ENCODE measurements around the gene SOX4. TPM values are rescaled to one million over a fixed set of nuclear protein-coding genes. Genes with fewer than 3 reads are reported as not detected.

The SOX4 gene
- total and polyA plus RNA-seq, 2 donors from 2014 or later: 5.5 to 36.5 TPM

DNA sequence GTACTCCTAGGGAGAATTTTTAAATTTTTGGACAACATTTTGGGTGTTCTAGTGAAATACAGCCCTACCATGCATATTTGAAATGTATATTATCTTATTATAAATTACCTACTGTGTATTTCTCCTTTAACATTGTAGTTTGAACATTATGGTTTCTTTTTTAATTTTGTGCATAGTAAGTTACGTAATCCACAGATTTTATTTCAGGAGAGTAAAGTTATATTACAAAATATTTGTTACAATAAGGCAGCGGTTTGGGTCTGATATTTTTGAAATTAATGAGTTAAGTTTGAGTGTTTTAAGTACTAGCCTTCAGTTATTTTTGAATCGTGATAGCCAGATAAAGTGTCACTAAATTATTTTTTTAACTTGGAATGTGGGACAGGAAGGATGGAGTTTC lies 7.3 kb upstream of the SOX4 start:
- no peak overlapping the region for H3K4me3 ChIP-seq (ENCODE audit: low read length in 3 of 3)
- FAIRE-seq (no peak), DNase-seq (no peak)
- TF ChIP-seq, protein P1, sequence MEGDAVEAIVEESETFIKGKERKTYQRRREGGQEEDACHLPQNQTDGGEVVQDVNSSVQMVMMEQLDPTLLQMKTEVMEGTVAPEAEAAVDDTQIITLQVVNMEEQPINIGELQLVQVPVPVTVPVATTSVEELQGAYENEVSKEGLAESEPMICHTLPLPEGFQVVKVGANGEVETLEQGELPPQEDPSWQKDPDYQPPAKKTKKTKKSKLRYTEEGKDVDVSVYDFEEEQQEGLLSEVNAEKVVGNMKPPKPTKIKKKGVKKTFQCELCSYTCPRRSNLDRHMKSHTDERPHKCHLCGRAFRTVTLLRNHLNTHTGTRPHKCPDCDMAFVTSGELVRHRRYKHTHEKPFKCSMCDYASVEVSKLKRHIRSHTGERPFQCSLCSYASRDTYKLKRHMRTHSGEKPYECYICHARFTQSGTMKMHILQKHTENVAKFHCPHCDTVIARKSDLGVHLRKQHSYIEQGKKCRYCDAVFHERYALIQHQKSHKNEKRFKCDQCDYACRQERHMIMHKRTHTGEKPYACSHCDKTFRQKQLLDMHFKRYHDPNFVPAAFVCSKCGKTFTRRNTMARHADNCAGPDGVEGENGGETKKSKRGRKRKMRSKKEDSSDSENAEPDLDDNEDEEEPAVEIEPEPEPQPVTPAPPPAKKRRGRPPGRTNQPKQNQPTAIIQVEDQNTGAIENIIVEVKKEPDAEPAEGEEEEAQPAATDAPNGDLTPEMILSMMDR (IDR thresholded peaks at IDR 0.05; ENCODE audit: borderline replicate concordance, extremely low read depth, insufficient read depth): no peak
- peaks cover 0 to 10% (median 0%) of the 10 kb centered on the region in 3 donors for H3K4me1 ChIP-seq (ENCODE audit: control insufficient read depth in 2 of 3, insufficient read depth in 2 of 3, low read depth in 1 of 3, low read length in 3 of 3)
- no peak overlapping the region for H3K9ac ChIP-seq (ENCODE audit: low read length in 3 of 3)
- no peaks in the 10 kb centered on the region for H3K27me3 ChIP-seq (ENCODE audit: control insufficient read depth, insufficient read depth, low read length)
- no peak overlapping the region for H3K27ac ChIP-seq (ENCODE audit: low read depth in 2 of 2, low read length in 2 of 2)
- intact Hi-C loops (cut with DNase I): no loop called here
- no peaks in the 10 kb centered on the region for H3K9me3 ChIP-seq (ENCODE audit: control insufficient read depth in 2 of 3, insufficient read depth in 1 of 3, low read length in 3 of 3)
- H3K36me3 ChIP-seq (ENCODE audit: control insufficient read depth in 2 of 3, insufficient read depth in 3 of 3, low read length in 3 of 3): no peaks in the 10 kb centered on the region

DNA sequence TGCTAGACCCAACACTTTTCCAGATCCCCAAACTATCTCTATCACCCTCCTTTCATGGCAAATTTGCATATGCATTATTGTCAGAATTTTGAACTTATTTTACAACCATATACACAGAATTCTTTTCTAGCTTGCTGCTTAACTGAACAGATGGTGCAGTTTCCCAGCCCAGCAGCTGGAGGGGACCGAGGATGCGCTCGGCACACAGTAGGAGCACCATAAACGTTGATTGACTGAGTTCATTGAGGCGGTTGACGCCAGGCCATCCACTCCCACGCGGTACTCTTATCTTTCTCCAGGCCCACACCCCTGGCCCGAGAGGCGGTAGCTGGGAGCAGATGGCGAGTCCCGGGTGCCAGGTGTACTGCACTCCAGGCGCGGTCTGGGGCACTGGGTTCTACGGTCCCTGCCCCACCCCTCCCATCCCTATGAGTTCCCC lies 6.8 kb upstream of the SOX4 start:
- H3K9me3 ChIP-seq (ENCODE audit: control insufficient read depth in 2 of 3, insufficient read depth in 1 of 3, low read length in 3 of 3): no peaks in the 10 kb centered on the region
- DNase-seq (peak in 1 of 5 donors; percentile 83), FAIRE-seq (no peak)
- peaks cover 0 to 10% (median 0%) of the 10 kb centered on the region in 3 donors for H3K4me1 ChIP-seq (ENCODE audit: control insufficient read depth in 2 of 3, insufficient read depth in 2 of 3, low read depth in 1 of 3, low read length in 3 of 3)
- peak overlapping the region; percentile 49 to 96 (median 94) for H3K9ac ChIP-seq (ENCODE audit: low read length in 3 of 3)
- TF ChIP-seq, protein P1 (IDR thresholded peaks at IDR 0.05; ENCODE audit: borderline replicate concordance, extremely low read depth, insufficient read depth): no peak
- no peaks in the 10 kb centered on the region for H3K36me3 ChIP-seq (ENCODE audit: control insufficient read depth in 2 of 3, insufficient read depth in 3 of 3, low read length in 3 of 3)
- H3K27ac ChIP-seq (ENCODE audit: low read depth in 2 of 2, low read length in 2 of 2): peak overlapping the region in 1 of 2 donors; percentile 85
- intact Hi-C loops (cut with DNase I): no loop called here
- no peaks in the 10 kb centered on the region for H3K27me3 ChIP-seq (ENCODE audit: control insufficient read depth, insufficient read depth, low read length)
- peak overlapping the region; percentile 95 to 96 (median 95) for H3K4me3 ChIP-seq (ENCODE audit: low read length in 3 of 3)

DNA sequence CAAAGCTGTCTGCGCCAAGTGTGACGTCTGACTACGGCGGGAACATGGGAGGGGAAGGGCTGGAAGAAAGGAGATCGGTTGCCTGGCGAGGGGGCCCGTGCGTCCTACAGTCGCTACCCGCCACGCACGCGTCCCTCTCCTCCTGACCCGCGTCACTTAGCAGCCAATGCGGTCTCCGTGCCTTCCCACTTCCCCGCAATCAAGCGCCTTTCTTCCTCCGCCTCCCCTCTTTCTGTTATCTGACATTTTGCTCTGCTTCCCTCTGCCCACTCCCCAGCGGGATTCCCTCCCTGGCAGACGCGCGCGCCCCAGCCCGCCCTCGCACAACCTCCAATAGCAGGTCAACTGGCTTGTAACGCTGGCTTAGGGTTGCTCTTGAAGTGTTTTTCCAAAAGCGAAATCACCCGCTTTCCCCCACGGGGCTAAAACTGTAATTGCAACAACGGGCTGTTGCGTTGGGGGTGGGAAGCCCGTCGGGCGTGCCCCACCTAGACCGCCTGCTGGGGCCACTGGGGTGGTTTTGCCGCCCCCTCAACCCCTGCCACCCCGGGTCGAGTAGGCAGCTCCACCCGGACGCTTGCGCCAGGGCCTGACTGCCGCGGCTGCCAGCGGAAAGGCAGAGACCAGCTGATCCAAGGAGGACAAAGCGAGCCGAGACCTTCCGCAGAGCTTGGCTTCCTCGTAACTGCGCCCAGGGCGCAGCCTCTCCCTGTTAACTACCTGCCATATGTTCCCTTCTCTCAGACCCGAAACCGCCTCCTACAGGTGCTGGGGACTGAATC lies 6.2 kb upstream of the SOX4 start:
- Histone ChIP-seq H3K4me1 (ENCODE audit: control insufficient read depth in 2 of 3, insufficient read depth in 2 of 3, low read depth in 1 of 3, low read length in 3 of 3) (peaks cover 0 to 10% (median 0%) of the 10 kb centered on the region in 3 donors), H3K27me3 (ENCODE audit: control insufficient read depth, insufficient read depth, low read length) (no peaks in the 10 kb centered on the region), H3K9me3 (ENCODE audit: control insufficient read depth in 2 of 3, insufficient read depth in 1 of 3, low read length in 3 of 3) (no peaks in the 10 kb centered on the region), H3K36me3 (ENCODE audit: control insufficient read depth in 2 of 3, insufficient read depth in 3 of 3, low read length in 3 of 3) (no peaks in the 10 kb centered on the region), H3K27ac (ENCODE audit: low read depth in 2 of 2, low read length in 2 of 2) (peak overlapping the region; percentile 85), H3K4me3 (ENCODE audit: low read length in 3 of 3) (peak overlapping the region; percentile 95 to 96 (median 95)), H3K9ac (ENCODE audit: low read length in 3 of 3) (peak overlapping the region; percentile 49 to 96 (median 94))
- TF ChIP-seq, protein P1 (IDR thresholded peaks at IDR 0.05; ENCODE audit: borderline replicate concordance, extremely low read depth, insufficient read depth): no peak
- DNase-seq (peak; percentile 83 to 90 (median 88)), FAIRE-seq (no peak)
- intact Hi-C loops (cut with DNase I): no loop called here
